Rectal smooth muscle tissue (tissue), 1 donor: ENCODE results near the gene SF1.

Source experiments
- H3K27ac ChIP-seq: one replicate; pipeline ENCODE4 v1.7.0; 2013; ENCODE audit warnings: low read depth, low read length, inconsistent platforms
- H3K27me3 ChIP-seq: one replicate; pipeline ENCODE4 v1.7.0; 2013; ENCODE audit warnings: low read length; ENCODE audit not compliant: control insufficient read depth, insufficient read depth
- H3K36me3 ChIP-seq: one replicate; pipeline ENCODE4 v1.7.0; 2013; ENCODE audit warnings: low read length; ENCODE audit not compliant: control insufficient read depth, insufficient read depth
- H3K4me1 ChIP-seq: one replicate; pipeline ENCODE4 v1.7.0; 2013; ENCODE audit warnings: low read length; ENCODE audit not compliant: control insufficient read depth, insufficient read depth
- H3K4me3 ChIP-seq: one replicate; pipeline ENCODE4 v1.7.0; 2013; ENCODE audit warnings: low read length
- H3K9ac ChIP-seq: one replicate; pipeline ENCODE4 v1.7.0; 2013; ENCODE audit warnings: low read length

SF1 gene

GRCh38 chr11:64717268-64717578 lies 61.1 kb downstream of the SF1 start:
- Histone ChIP-seq H3K4me1 (no peaks in the 10 kb centered on the region), H3K27me3 (peaks cover 56% of the 10 kb centered on the region), H3K9ac (no peak overlapping the region), H3K36me3 (no peaks in the 10 kb centered on the region), H3K4me3 (no peak overlapping the region), H3K27ac (no peak overlapping the region)

- Histone ChIP-seq H3K36me3 (no peaks in the 10 kb centered on the region), H3K27me3 (peaks cover 58% of the 10 kb centered on the region), H3K4me3 (no peak overlapping the region), H3K9ac (no peak overlapping the region), H3K27ac (no peak overlapping the region), H3K4me1 (no peaks in the 10 kb centered on the region)
Measured at GRCh38 chr11:64716473-64717267, 61.7 kb downstream of the SF1 start.

GRCh38 chr11:64715756-64716472 lies 62.4 kb downstream of the SF1 start:
- no peak overlapping the region for H3K9ac ChIP-seq
- H3K27ac ChIP-seq: no peak overlapping the region
- no peak overlapping the region for H3K4me3 ChIP-seq
- no peaks in the 10 kb centered on the region for H3K36me3 ChIP-seq
- no peaks in the 10 kb centered on the region for H3K4me1 ChIP-seq
- peaks cover 59% of the 10 kb centered on the region for H3K27me3 ChIP-seq

GRCh38 chr11:64715110-64715509 lies 63.2 kb downstream of the SF1 start:
- Histone ChIP-seq H3K4me3 (no peak overlapping the region), H3K36me3 (no peaks in the 10 kb centered on the region), H3K9ac (no peak overlapping the region), H3K27me3 (peaks cover 59% of the 10 kb centered on the region), H3K4me1 (no peaks in the 10 kb centered on the region), H3K27ac (no peak overlapping the region)

GRCh38 chr11:64714666-64715065 lies 63.7 kb downstream of the SF1 start:
- H3K27me3 ChIP-seq: peaks cover 60% of the 10 kb centered on the region
- H3K4me1 ChIP-seq: no peaks in the 10 kb centered on the region
- H3K27ac ChIP-seq: no peak overlapping the region
- no peak overlapping the region for H3K4me3 ChIP-seq
- no peak overlapping the region for H3K9ac ChIP-seq
- H3K36me3 ChIP-seq: no peaks in the 10 kb centered on the region
